PC-9 (cell line): ENCODE data around the gene LSR. TPM values are rescaled to one million over a fixed set of nuclear protein-coding genes. Genes with fewer than 3 reads are reported as not detected.

Experiments used
- BruUV-seq: library from RNA; stranded (reverse); fragments of 400-500 nt; replicated peaks from 2 replicates; lab custom pipeline; 2021; lab: Mats Ljungman, UMichigan
- CTCF ChIA-PET: fragments of 300-600 bp; sonication (Branson Sonifier 250); formaldehyde crosslinking; loops from one replicate; lab custom pipeline; 2022; ENCODE audit warnings: antibody characterized with exemption; lab: Charles Lee
- POLR2A ChIA-PET: fragments of 300-600 bp; sonication (Branson Sonifier 250); formaldehyde crosslinking; loops from one replicate; lab custom pipeline; 2022; ENCODE audit warnings: antibody characterized with exemption; ENCODE audit not compliant: unreplicated experiment; lab: Charles Lee
- DNase-seq, 2 experiments: peaks; one replicate each; pipeline versions ENCODE4 v3.0.0 to v3.0.0-alpha.2; 2015 to 2022; ENCODE audit warnings: mixed read lengths in 1 of 2
- H2AFZ ChIP-seq: fragments of 200-600 bp; sonication (generic); 2 replicates; pipeline ENCODE4 v1.8.1; 2017; ENCODE audit warnings: antibody characterized with exemption
- H3F3A ChIP-seq: fragments of 200-600 bp; sonication (generic); 2 replicates; pipeline ENCODE4 v1.8.1; 2017; ENCODE audit warnings: antibody characterized with exemption, mild to moderate bottlenecking, low read depth; ENCODE audit not compliant: insufficient read depth
- H3K27ac ChIP-seq: fragments of 200-600 bp; sonication (generic); 2 replicates; pipeline ENCODE4 v1.6.1; 2016; ENCODE audit warnings: mixed run types
- H3K27me3 ChIP-seq: fragments of 200-600 bp; sonication (generic); 2 replicates; pipeline ENCODE4 v1.6.1; 2016; ENCODE audit warnings: low read depth, mixed run types; ENCODE audit not compliant: insufficient read depth
- H3K36me3 ChIP-seq: fragments of 200-600 bp; sonication (generic); 2 replicates; pipeline ENCODE4 v1.6.1; 2016; ENCODE audit warnings: low read depth, mixed run types
- H3K4me1 ChIP-seq: fragments of 200-600 bp; sonication (generic); replicated peaks from 2 replicates; pipeline ENCODE4 v1.6.1; 2016; ENCODE audit warnings: mixed run types; ENCODE audit not compliant: insufficient read depth
- H3K4me2 ChIP-seq: fragments of 200-600 bp; sonication (generic); 2 replicates; pipeline ENCODE4 v1.6.1; 2017; ENCODE audit warnings: mixed run types
- H3K4me3 ChIP-seq: fragments of 200-600 bp; sonication (generic); 2 replicates; pipeline ENCODE4 v1.6.1; 2016; ENCODE audit warnings: mixed run types
- H3K79me2 ChIP-seq: fragments of 200-600 bp; sonication (generic); 2 replicates; pipeline ENCODE4 v1.6.1; 2017; ENCODE audit warnings: low read depth, mixed run types
- H3K9me2 ChIP-seq: fragments of 200-600 bp; sonication (generic); 2 replicates; pipeline ENCODE4 v1.8.1; 2017; ENCODE audit warnings: mild to moderate bottlenecking; ENCODE audit not compliant: insufficient read depth
- H3K9me3 ChIP-seq: fragments of 200-600 bp; sonication (generic); 2 replicates; pipeline ENCODE4 v1.8.1; 2016; ENCODE audit warnings: low read depth; ENCODE audit not compliant: insufficient read depth
- H4K20me1 ChIP-seq: fragments of 200-600 bp; sonication (generic); 2 replicates; pipeline ENCODE4 v1.8.1; 2017; ENCODE audit not compliant: insufficient read depth
- CTCF ChIP-seq: fragments of 200-600 bp; sonication (generic); conservative IDR thresholded peaks from 2 replicates; pipeline ENCODE4 v1.6.1; 2017; ENCODE audit warnings: mixed run types, antibody characterized with exemption, mild to moderate bottlenecking, moderate library complexity
- EZH2 ChIP-seq: fragments of 200-600 bp; sonication (generic); IDR thresholded peaks from 2 replicates; pipeline ENCODE4 v1.8.0; 2017; ENCODE audit warnings: antibody characterized with exemption, low read depth
- intact Hi-C: fragments of 100-400 bp; cut with micrococcal nuclease; formaldehyde crosslinking; loops from one replicate; pipeline ENCODE4 v1.10.0; 2022; ENCODE audit not compliant: unreplicated experiment
- total RNA-seq: library from RNA; stranded (reverse); gene quantifications from 2 replicates; pipeline ENCODE4 v1.2.3, GENCODE V29; 2021

Gene LSR
- total RNA-seq, 1 experiment from 2014 or later = 145 TPM

- Histone ChIP-seq H3K9me2 (no peaks in the 10 kb centered on the region), H3K9me3 (no peaks in the 10 kb centered on the region), H3K4me3 (no peak overlapping the region), H3K27ac (no peak overlapping the region), H3K4me1 (peaks cover 14% of the 10 kb centered on the region), H3K4me2 (no peak overlapping the region), H3K79me2 (no peaks in the 10 kb centered on the region), H3K36me3 (no peaks in the 10 kb centered on the region), H4K20me1 (no peaks in the 10 kb centered on the region), H3F3A (peaks cover 15% of the 10 kb centered on the region; the same call in 1 of the 2 replicates), H2AFZ (no peak overlapping the region), H3K27me3 (no peaks in the 10 kb centered on the region)
- DNase-seq = no peak
- POLR2A ChIA-PET = interaction anchor here (0.7 kb wide), 1 partner anchor 128 kb away, joined by 4 read pairs; no protein-coding TSS in a partner anchor
- CTCF ChIA-PET = no interaction called here
- TF ChIP-seq CTCF = no peak
- TF ChIP-seq EZH2 = no peak
- BruUV-seq = no TSS peak
- intact Hi-C loops = no loop called here
These were observed 42.4 kb upstream of the LSR start for GRCh38 chr19:35206379-35206778.

GRCh38 chr19:35206855-35207254 lies 41.9 kb upstream of the LSR start:
- BruUV-seq = no TSS peak
- CTCF ChIA-PET = no interaction called here
- POLR2A ChIA-PET = interaction anchor here (0.7 kb wide), 1 partner anchor 128 kb away, joined by 4 read pairs; no protein-coding TSS in a partner anchor

GRCh38 chr19:35207391-35207871 lies 41.4 kb upstream of the LSR start:
- no peaks in the 10 kb centered on the region for H4K20me1 ChIP-seq
- H3K4me1 ChIP-seq = peaks cover 14% of the 10 kb centered on the region
- no peak for TF ChIP-seq EZH2
- no peak for TF ChIP-seq CTCF
- peak overlapping the region; percentile 58 for H3K27ac ChIP-seq
- no peak overlapping the region for H3K4me3 ChIP-seq
- no peaks in the 10 kb centered on the region for H3K9me2 ChIP-seq
- peak; percentile 22 to 61 for DNase-seq
- H2AFZ ChIP-seq = no peak overlapping the region
- H3F3A ChIP-seq = peaks cover 15% of the 10 kb centered on the region; the same call in 1 of the 2 replicates
- BruUV-seq = no TSS peak
- H3K79me2 ChIP-seq = no peaks in the 10 kb centered on the region
- peak overlapping the region; percentile 59 for H3K4me2 ChIP-seq
- H3K9me3 ChIP-seq = no peaks in the 10 kb centered on the region
- ChIA-PET CTCF (no interaction called here), POLR2A (interaction anchor here (0.6 kb wide), 1 partner anchor 47 kb away, joined by 5 read pairs; no protein-coding TSS in a partner anchor)
- no peaks in the 10 kb centered on the region for H3K36me3 ChIP-seq
- intact Hi-C loops = no loop called here
- no peaks in the 10 kb centered on the region for H3K27me3 ChIP-seq

More at GRCh38 chr19:35206855-35207254, 41.9 kb upstream of the LSR start:
- intact Hi-C loops = no loop called here
- Histone ChIP-seq H3F3A (peaks cover 15% of the 10 kb centered on the region; the same call in 1 of the 2 replicates), H3K27ac (peak overlapping the region; percentile 58), H4K20me1 (no peaks in the 10 kb centered on the region), H3K9me2 (no peaks in the 10 kb centered on the region), H3K36me3 (no peaks in the 10 kb centered on the region), H2AFZ (no peak overlapping the region), H3K9me3 (no peaks in the 10 kb centered on the region), H3K4me2 (peak overlapping the region; percentile 59; the same call in 1 of the 2 replicates), H3K27me3 (no peaks in the 10 kb centered on the region), H3K4me3 (no peak overlapping the region), H3K4me1 (peaks cover 14% of the 10 kb centered on the region), H3K79me2 (no peaks in the 10 kb centered on the region)
- DNase-seq = no peak
- TF ChIP-seq CTCF (no peak), EZH2 (no peak)
